Activated CD8-positive, alpha-beta T cell treated with anti-CD3 and anti-CD28 coated beads, Interleukin-2, amount 10 ng/mL, durations not matched to agents 7 days and 5 days (primary cell): ENCODE results near the gene KLHL9. TPM values are rescaled to one million over a fixed set of nuclear protein-coding genes. Genes with fewer than 3 reads are reported as not detected.
A peak's percentile ranks its signal among the peaks of the same experiment; 100 is the strongest.
"Not testable (repeated sequence)": the region's sequence is repeated elsewhere in the genome, so short reads cannot be mapped to it uniquely, and the experiment has no call there.

Experiments
- ATAC-seq: fragments of 150-1000 bp; cut with Tn5 transposase; one replicate; pipeline ENCODE4 v1.10.0; 2021; ENCODE audit warnings: moderate library complexity
- CTCF ChIA-PET: fragments of 350-600 bp; sonication (Branson Sonifier 250); formaldehyde crosslinking; loops from one replicate; lab custom pipeline; 2021; ENCODE audit warnings: antibody characterized with exemption; lab: Charles Lee
- POLR2A ChIA-PET: fragments of 350-600 bp; sonication (Branson Sonifier 250); formaldehyde crosslinking; loops from one replicate; lab custom pipeline; 2021; ENCODE audit warnings: antibody characterized with exemption; lab: Charles Lee
- DNase-seq: peaks from one replicate; pipeline ENCODE4 v3.0.0-alpha.2; 2020
- H3K27ac Mint-ChIP-seq: one replicate; pipeline ENCODE4 v1.8.0; 2021; ENCODE audit warnings: mild to moderate bottlenecking, mixed read lengths
- H3K27me3 Mint-ChIP-seq: one replicate; pipeline ENCODE4 v1.8.0; 2021; ENCODE audit warnings: low read depth, mixed read lengths
- H3K36me3 Mint-ChIP-seq: one replicate; pipeline ENCODE4 v1.8.0; 2021; ENCODE audit warnings: low read depth, mixed read lengths
- H3K4me1 Mint-ChIP-seq: one replicate; pipeline ENCODE4 v1.8.0; 2021; ENCODE audit warnings: low read depth, mixed read lengths
- H3K4me3 Mint-ChIP-seq: one replicate; pipeline ENCODE4 v1.8.0; 2021; ENCODE audit warnings: mild to moderate bottlenecking, mixed read lengths
- H3K9me3 Mint-ChIP-seq: one replicate; pipeline ENCODE4 v1.8.0; 2022; ENCODE audit warnings: mixed read lengths; ENCODE audit not compliant: insufficient read depth
- total RNA-seq, 2 experiments: library from RNA; stranded (reverse); gene quantifications; one replicate each; pipeline ENCODE4 v1.2.3, GENCODE V29; 2021

The KLHL9 gene
- total RNA-seq: 10 to 100 TPM; 17.9 to 18.8 TPM

GRCh38 chr9:21334701-21335632, at the start of gene KLHL9:
Gene KLHL9 (minus strand): TSS chr9:21335404. CDS start chr9:21334859, 545 bp downstream.
- POLR2A ChIA-PET: interaction anchor here (0.6 to 2.7 kb wide), 4 partner anchors 22 to 404 kb away, joined by 3 to 15 read pairs (median 3); no protein-coding TSS in a partner anchor
- peaks cover 45% of the 10 kb centered on the region for H3K4me1 Mint-ChIP-seq

GRCh38 chr9:21383627-21384026, 48.4 kb upstream of the KLHL9 start:
- Mint-ChIP-seq H3K4me3 (peak overlapping the region; percentile 1), H3K4me1 (peaks cover 22% of the 10 kb centered on the region), H3K27me3 (peaks cover 43% of the 10 kb centered on the region), H3K27ac (no peak overlapping the region), H3K36me3 (no peaks in the 10 kb centered on the region), H3K9me3 (no peaks in the 10 kb centered on the region)
- no peak for DNase-seq
- ChIA-PET CTCF (no interaction called here), POLR2A (no interaction called here)
- no peak for ATAC-seq

More at GRCh38 chr9:21334701-21335632, at the start of gene KLHL9:
- peak; percentile 90 for ATAC-seq
- peak within 1 kb of the TSS; percentile 91 for H3K27ac Mint-ChIP-seq
- peak within 1 kb of the TSS; percentile 89 for H3K4me3 Mint-ChIP-seq
- peak; percentile 90 for DNase-seq
- CTCF ChIA-PET: interaction anchor here (0.8 to 8.2 kb wide), 13 partner anchors 9 to 456 kb away, joined by 3 to 123 read pairs (median 4); no protein-coding TSS in a partner anchor
- H3K36me3 Mint-ChIP-seq: peaks cover 37% of the 10 kb centered on the region
- H3K27me3 Mint-ChIP-seq: peaks cover 11% of the 10 kb centered on the region
- H3K9me3 Mint-ChIP-seq: no peaks in the 10 kb centered on the region

- no peak overlapping the region for H3K27ac Mint-ChIP-seq
- no peaks in the 10 kb centered on the region for H3K9me3 Mint-ChIP-seq
- peaks cover 22% of the 10 kb centered on the region for H3K4me1 Mint-ChIP-seq
- POLR2A ChIA-PET: no interaction called here
- H3K27me3 Mint-ChIP-seq: peaks cover 35% of the 10 kb centered on the region
- peak; percentile 45 for DNase-seq
- CTCF ChIA-PET: interaction anchor here (0.9 to 3.0 kb wide), 4 partner anchors 10 to 53 kb away, joined by 3 to 25 read pairs (median 4); no protein-coding TSS in a partner anchor
- ATAC-seq: peak; percentile 90
- H3K36me3 Mint-ChIP-seq: no peaks in the 10 kb centered on the region
- peak overlapping the region; percentile 40 for H3K4me3 Mint-ChIP-seq
Observed at GRCh38 chr9:21381448-21382339, 46.5 kb upstream of the KLHL9 start.

- ATAC-seq, H3K4me1 Mint-ChIP-seq, H3K9me3 Mint-ChIP-seq, H3K36me3 Mint-ChIP-seq, POLR2A ChIA-PET, H3K27ac Mint-ChIP-seq, DNase-seq, H3K4me3 Mint-ChIP-seq: not testable (repeated sequence)
- CTCF ChIA-PET: interaction anchor here (1.8 kb wide), 1 partner anchor 25 kb away, joined by 8 read pairs; no protein-coding TSS in a partner anchor
- H3K27me3 Mint-ChIP-seq: peaks cover 20% of the 10 kb centered on the region
Observed at GRCh38 chr9:21371467-21371866, 36.3 kb upstream of the KLHL9 start.

- Mint-ChIP-seq H3K27me3 (peaks cover 29% of the 10 kb centered on the region), H3K9me3 (no peaks in the 10 kb centered on the region), H3K36me3 (no peaks in the 10 kb centered on the region), H3K4me1 (peaks cover 5% of the 10 kb centered on the region), H3K27ac (no peak within 1 kb of the TSS), H3K4me3 (no peak within 1 kb of the TSS)
- ChIA-PET POLR2A (no interaction called here), CTCF (no interaction called here)
- ATAC-seq (no peak), DNase-seq (no peak)
Observed at GRCh38 chr9:21367957-21368356, 32.8 kb upstream of the KLHL9 start, which contains the start of gene IFNA13. Gene IFNA13 (minus strand): TSS chr9:21368057. CDS start chr9:21368010, 47 bp downstream.

GRCh38 chr9:21367169-21367568, 32.0 kb upstream of the KLHL9 start:
- H3K9me3 Mint-ChIP-seq, H3K4me1 Mint-ChIP-seq, POLR2A ChIA-PET, ATAC-seq, CTCF ChIA-PET, H3K27ac Mint-ChIP-seq, H3K36me3 Mint-ChIP-seq, DNase-seq, H3K4me3 Mint-ChIP-seq: not testable (repeated sequence)
- peaks cover 29% of the 10 kb centered on the region for H3K27me3 Mint-ChIP-seq

GRCh38 chr9:21362287-21362686, 27.1 kb upstream of the KLHL9 start:
- Mint-ChIP-seq H3K4me3 (no peak overlapping the region), H3K36me3 (peaks cover 6% of the 10 kb centered on the region), H3K9me3 (no peaks in the 10 kb centered on the region), H3K4me1 (peaks cover 18% of the 10 kb centered on the region), H3K27me3 (peaks cover 19% of the 10 kb centered on the region), H3K27ac (no peak overlapping the region)
- ChIA-PET POLR2A (interaction anchor here (0.6 kb wide), 1 partner anchor 27 kb away, joined by 3 read pairs; the partner anchor contains the start of gene KLHL9), CTCF (interaction anchor here (3.5 kb wide), 1 partner anchor 33 kb away, joined by 19 read pairs; no protein-coding TSS in a partner anchor)
- DNase-seq (no peak), ATAC-seq (no peak)

GRCh38 chr9:21357479-21358460, 22.6 kb upstream of the KLHL9 start:
- peaks cover 12% of the 10 kb centered on the region for H3K9me3 Mint-ChIP-seq
- peaks cover 19% of the 10 kb centered on the region for H3K4me1 Mint-ChIP-seq
- peaks cover 13% of the 10 kb centered on the region for H3K36me3 Mint-ChIP-seq
- CTCF ChIA-PET: interaction anchor here (0.7 to 1.8 kb wide), 7 partner anchors 18 to 163 kb away, joined by 3 to 9 read pairs (median 3); no protein-coding TSS in a partner anchor
- peak; percentile 81 for ATAC-seq
- peaks cover under 1% of the 10 kb centered on the region for H3K27me3 Mint-ChIP-seq
- peak overlapping the region; percentile 88 for H3K27ac Mint-ChIP-seq
- H3K4me3 Mint-ChIP-seq: peak overlapping the region; percentile 60
- DNase-seq: no peak
- POLR2A ChIA-PET: interaction anchor here (2.8 kb wide), 1 partner anchor 23 kb away, joined by 15 read pairs; the partner anchor contains the start of gene KLHL9

GRCh38 chr9:21350787-21351186, 15.6 kb upstream of the KLHL9 start, which contains the start of gene IFNA6:
Gene IFNA6 (minus strand): TSS chr9:21350887. CDS start chr9:21350887, 0 bp downstream.
- ATAC-seq: no peak
- DNase-seq: no peak
- H3K27me3 Mint-ChIP-seq: peaks cover 33% of the 10 kb centered on the region
- H3K27ac Mint-ChIP-seq: no peak within 1 kb of the TSS
- H3K4me3 Mint-ChIP-seq: no peak within 1 kb of the TSS
- CTCF ChIA-PET: no interaction called here
- H3K4me1 Mint-ChIP-seq: no peaks in the 10 kb centered on the region
- peaks cover 6% of the 10 kb centered on the region for H3K36me3 Mint-ChIP-seq
- POLR2A ChIA-PET: no interaction called here
- H3K9me3 Mint-ChIP-seq: peaks cover 12% of the 10 kb centered on the region

GRCh38 chr9:21348430-21348970, 13.3 kb upstream of the KLHL9 start:
- no peak overlapping the region for H3K4me3 Mint-ChIP-seq
- H3K27ac Mint-ChIP-seq: no peak overlapping the region
- no peaks in the 10 kb centered on the region for H3K9me3 Mint-ChIP-seq
- no peaks in the 10 kb centered on the region for H3K4me1 Mint-ChIP-seq
- ChIA-PET POLR2A (interaction anchor here (1.7 kb wide), 1 partner anchor 9 kb away, joined by 3 read pairs; no protein-coding TSS in a partner anchor), CTCF (interaction anchor here (0.6 to 1.9 kb wide), 4 partner anchors 14 to 54 kb away, joined by 3 to 4 read pairs (median 3); partner anchors contain the start of gene KLHL9)
- peaks cover 33% of the 10 kb centered on the region for H3K27me3 Mint-ChIP-seq
- no peak for ATAC-seq
- no peak for DNase-seq
- H3K36me3 Mint-ChIP-seq: no peaks in the 10 kb centered on the region
